Measurements from ENCODE around the gene RAPGEF4. TPM values are rescaled to one million over a fixed set of nuclear protein-coding genes. Genes with fewer than 3 reads are reported as not detected.

The RAPGEF4 gene
- total and polyA plus RNA-seq, 2 of the 8 experiments (the other 6 are each of a cell fraction or from before 2014, with no cell fraction given): 1.2 to 2.6 TPM

DNA sequence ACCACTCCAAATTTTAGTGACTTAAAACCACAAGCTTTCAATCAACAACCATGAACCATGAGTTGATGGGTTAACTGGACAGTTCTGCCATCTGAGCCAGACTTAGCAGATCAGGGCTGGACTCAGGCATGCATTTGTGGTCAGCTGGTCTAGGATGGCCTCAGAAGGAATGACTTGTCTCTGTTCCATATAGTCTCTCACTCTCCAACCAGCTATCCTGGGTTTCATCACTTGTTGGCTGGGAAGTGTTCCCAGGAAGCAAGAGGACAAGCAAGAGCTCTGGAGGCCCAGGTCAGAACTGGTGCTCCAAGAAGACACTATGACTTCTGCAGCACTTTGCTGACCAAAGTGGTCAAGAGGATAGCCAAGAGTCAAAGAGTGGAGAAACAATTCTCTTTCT, 322.5 kb downstream of the RAPGEF4 start:
- Histone ChIP-seq H3K14ac (ENCODE audit: insufficient read length) (no peak overlapping the region), H3K4me1 (replicated peaks in 1 of 4; ENCODE audit: control insufficient read depth in 3 of 4, insufficient read depth in 4 of 4, low read length in 3 of 4) (0 out of 7 replicates have a peak, but pooled peaks cover 0 to 2% (median 0%) of the 10 kb centered on the region in 4 experiments), H2BK15ac (ENCODE audit: low read length) (no peak overlapping the region), H3K23ac (ENCODE audit: insufficient read length) (no peak overlapping the region), H3K27ac (ENCODE audit: low read depth, low read length) (no peak overlapping the region), H2AK5ac (ENCODE audit: low read depth, low read length) (no peak overlapping the region), H3K9ac (replicated peaks in 1 of 4; ENCODE audit: extremely low read depth in 1 of 4, low read depth in 3 of 4, low read length in 3 of 4) (no peak overlapping the region), H3K4me2 (ENCODE audit: insufficient read depth in 1 of 2, low read depth in 2 of 2, low read length in 2 of 2) (no peak overlapping the region), H3K79me2 (ENCODE audit: control insufficient read depth in 1 of 2, insufficient read depth in 2 of 2, low read length in 2 of 2) (no peaks in the 10 kb centered on the region), H4K91ac (replicated peaks; ENCODE audit: insufficient read length, low read length) (no peak overlapping the region), H3K4ac (replicated peaks; ENCODE audit: insufficient read length, low read depth, low read length) (no peak overlapping the region), H4K8ac (ENCODE audit: extremely low read depth, insufficient read depth, low read length) (no peak overlapping the region), H4K20me1 (replicated peaks in 1 of 2; ENCODE audit: control insufficient read depth in 1 of 2, insufficient read depth in 2 of 2, low read length in 2 of 2) (no peaks in the 10 kb centered on the region), H3K56ac (replicated peaks; ENCODE audit: insufficient read length, low read depth, low read length) (no peak overlapping the region), H2BK12ac (ENCODE audit: low read depth, low read length) (no peak overlapping the region), H4K5ac (ENCODE audit: insufficient read length, low read depth, low read length) (no peak overlapping the region), H3K9me3 (ENCODE audit: insufficient read depth in 2 of 2, low read depth in 1 of 2, low read length in 1 of 2) (no peaks in the 10 kb centered on the region; a peak in 2 of 4 replicates), H3K23me2 (ENCODE audit: low read depth, low read length) (no peaks in the 10 kb centered on the region), H3K27me3 (replicated peaks in 1 of 4; ENCODE audit: control insufficient read depth in 3 of 4, extremely low read depth in 1 of 4, insufficient read depth in 3 of 4, low read length in 3 of 4) (no peaks in the 10 kb centered on the region), H3K36me3 (ENCODE audit: control insufficient read depth in 2 of 4, insufficient read depth in 4 of 4, low read length in 3 of 4) (no peaks in the 10 kb centered on the region), H2AFZ (ENCODE audit: low read length) (no peak overlapping the region), H3K79me1 (ENCODE audit: low read depth, low read length) (no peaks in the 10 kb centered on the region), H3K4me3 (ENCODE audit: extremely low read depth in 1 of 4, insufficient read depth in 2 of 4, low read depth in 3 of 4, low read length in 4 of 4) (no peak overlapping the region), H2BK5ac (ENCODE audit: low read depth, low read length) (no peak overlapping the region), H2BK120ac (replicated peaks; ENCODE audit: low read depth, low read length) (no peak overlapping the region), H2BK20ac (ENCODE audit: low read length) (no peak overlapping the region), H3K18ac (ENCODE audit: extremely low read depth, low read length) (no peak overlapping the region)
- FAIRE-seq (no peak), DNase-seq (ENCODE audit: low read depth in 1 of 2, low spot score in 2 of 2) (no peak)
- CTCF ChIA-PET (ENCODE audit: partially characterized antibody): interaction anchor here (0.6 to 1.8 kb wide), 6 partner anchors 14 to 343 kb away, joined by 3 to 7 read pairs (median 3); no protein-coding TSS in a partner anchor
- TF ChIP-seq CEBPB (IDR thresholded peaks at IDR 0.05; ENCODE audit: low read depth, low read length) (no peak), EP300 (IDR thresholded peaks at IDR 0.05; ENCODE audit: borderline replicate concordance in 1 of 2, low read depth in 2 of 2, low read length in 2 of 2) (no peak), CREB1 (IDR thresholded peaks at IDR 0.05) (no peak), CBX5 (IDR thresholded peaks at IDR 0.05; ENCODE audit: low read depth, low read length) (no peak), RFX5 (IDR thresholded peaks at IDR 0.05; ENCODE audit: borderline replicate concordance, low read depth, low read length) (no peak), KDM4A (IDR thresholded peaks at IDR 0.05; ENCODE audit: low read depth, low read length, severe bottlenecking) (no peak), BACH1 (IDR thresholded peaks at IDR 0.05; ENCODE audit: low read length) (no peak), SP2 (IDR thresholded peaks at IDR 0.05; ENCODE audit: low read length) (no peak), SP4 (IDR thresholded peaks at IDR 0.05; ENCODE audit: low read length) (no peak), POU5F1 (IDR thresholded peaks at IDR 0.05; ENCODE audit: low read depth, low read length) (no peak), ASH2L (IDR thresholded peaks at IDR 0.05; ENCODE audit: low read length) (no peak), TAF7 (optimal IDR thresholded peaks at IDR 0.05; ENCODE audit: borderline replicate concordance, low read depth, low read length) (no peak), RAD21 (IDR thresholded peaks at IDR 0.05 in 1 of 2, conservative IDR thresholded peaks at IDR 0.05 in 1 of 2; ENCODE audit: low read depth in 2 of 2, low read length in 2 of 2) (no peak)
- TF ChIP-seq, protein P1, sequence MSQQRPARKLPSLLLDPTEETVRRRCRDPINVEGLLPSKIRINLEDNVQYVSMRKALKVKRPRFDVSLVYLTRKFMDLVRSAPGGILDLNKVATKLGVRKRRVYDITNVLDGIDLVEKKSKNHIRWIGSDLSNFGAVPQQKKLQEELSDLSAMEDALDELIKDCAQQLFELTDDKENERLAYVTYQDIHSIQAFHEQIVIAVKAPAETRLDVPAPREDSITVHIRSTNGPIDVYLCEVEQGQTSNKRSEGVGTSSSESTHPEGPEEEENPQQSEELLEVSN (IDR thresholded peaks at IDR 0.05): no peak
- POLR2A ChIA-PET (ENCODE audit: partially characterized antibody): interaction anchor here (0.9 kb wide), 1 partner anchor 202 kb away, joined by 3 read pairs; no protein-coding TSS in a partner anchor

All from H1 (cell line).